ENCODE measurements around the gene NCLN. TPM values are rescaled to one million over a fixed set of nuclear protein-coding genes. Genes with fewer than 3 reads are reported as not detected.
"Not testable (repeated sequence)": the region's sequence is repeated elsewhere in the genome, so short reads cannot be mapped to it uniquely, and the experiment has no call there.

Gene NCLN
- total RNA-seq, 3 donors from 2014 or later, result 169 to 200 (median 177) TPM

DNA sequence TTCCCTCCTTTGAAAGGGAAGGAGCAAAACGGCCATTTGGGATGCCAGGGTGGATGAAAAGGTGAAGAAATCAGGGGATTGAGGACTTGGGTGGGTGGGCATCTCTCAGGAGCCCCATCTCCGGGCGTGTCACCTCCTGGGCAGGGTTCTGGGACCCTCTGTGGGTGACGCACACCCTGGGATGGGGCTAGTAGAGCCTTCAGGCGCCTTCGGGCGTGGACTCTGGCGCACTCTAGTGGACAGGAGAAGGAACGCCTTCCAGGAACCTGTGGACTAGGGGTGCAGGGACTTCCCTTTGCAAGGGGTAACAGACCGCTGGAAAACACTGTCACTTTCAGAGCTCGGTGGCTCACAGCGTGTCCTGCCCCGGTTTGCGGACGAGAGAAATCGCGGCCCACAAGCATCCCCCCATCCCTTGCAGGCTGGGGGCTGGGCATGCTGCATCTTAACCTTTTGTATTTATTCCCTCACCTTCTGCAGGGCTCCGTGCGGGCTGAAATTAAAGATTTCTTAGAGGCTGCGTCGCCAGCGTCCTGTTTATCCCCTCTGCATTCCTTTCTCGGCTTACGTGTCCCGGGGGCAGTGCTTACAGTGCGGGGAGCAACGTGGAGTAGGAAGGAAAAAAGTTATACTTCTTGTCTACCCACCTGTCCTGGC, 22.4 kb upstream of the NCLN start:
- Mint-ChIP-seq H3K4me1 (ENCODE audit: low read depth) (peaks cover 25% of the 10 kb centered on the region), H3K36me3 (ENCODE audit: insufficient read depth) (peaks cover 11% of the 10 kb centered on the region), H3K9me3 (peaks cover 5% of the 10 kb centered on the region), H3K4me3 (no peak overlapping the region), H3K27me3 (ENCODE audit: low read depth) (no peaks in the 10 kb centered on the region)
- peak; percentile 94 to 96 for ATAC-seq
- DNase-seq, result peak; percentile 71

- Mint-ChIP-seq H3K27me3 (ENCODE audit: low read depth) (no peaks in the 10 kb centered on the region), H3K4me3 (no peak overlapping the region), H3K4me1 (ENCODE audit: low read depth) (peaks cover 25% of the 10 kb centered on the region), H3K36me3 (ENCODE audit: insufficient read depth) (peaks cover 11% of the 10 kb centered on the region), H3K9me3 (peaks cover 5% of the 10 kb centered on the region)
- DNase-seq (no peak), ATAC-seq (no peak)
These were observed 21.8 kb upstream of the NCLN start for GRCh38 chr19:3163943-3164342.

DNA sequence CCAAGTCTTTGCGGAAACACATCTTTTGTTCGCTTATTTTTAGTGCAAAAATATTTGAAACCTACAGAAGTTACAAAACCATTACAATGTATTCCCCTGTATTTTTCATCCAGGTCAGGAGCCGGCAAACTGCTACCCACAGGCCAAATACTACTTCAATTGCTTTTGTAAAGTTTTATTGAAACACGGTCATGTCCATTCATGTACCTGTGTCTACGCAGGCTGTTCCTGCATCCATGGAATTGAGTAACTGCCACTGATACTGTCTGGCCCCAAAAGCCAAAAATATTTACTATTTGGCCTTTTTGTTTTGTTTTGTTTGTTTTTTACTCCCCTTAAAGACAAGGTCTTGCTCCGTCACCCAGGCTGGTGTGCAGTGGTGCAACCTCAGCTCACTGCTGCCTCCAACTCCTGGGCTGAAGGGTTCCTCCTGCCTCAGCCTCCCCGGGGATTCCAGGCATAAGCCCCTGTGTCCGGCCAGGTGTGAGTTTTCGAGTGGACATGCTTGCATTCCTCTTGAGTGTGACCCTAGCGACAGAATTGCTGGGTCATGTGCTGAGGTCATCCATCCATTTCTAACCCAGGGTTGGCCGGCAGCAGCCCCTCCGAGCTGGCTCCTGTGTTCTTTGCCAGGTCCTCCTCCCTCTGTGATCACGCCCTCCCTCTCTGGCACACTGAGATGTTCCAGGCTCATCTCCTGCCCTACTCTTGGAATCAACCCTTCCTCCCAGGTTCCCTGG, 18.0 kb upstream of the NCLN start:
- Mint-ChIP-seq H3K9me3 (no peaks in the 10 kb centered on the region), H3K36me3 (ENCODE audit: insufficient read depth) (peaks cover 4% of the 10 kb centered on the region), H3K27me3 (ENCODE audit: low read depth) (no peaks in the 10 kb centered on the region), H3K4me3 (no peak overlapping the region), H3K4me1 (ENCODE audit: low read depth) (peaks cover 30% of the 10 kb centered on the region)
- DNase-seq (no peak), ATAC-seq (no peak)

DNA sequence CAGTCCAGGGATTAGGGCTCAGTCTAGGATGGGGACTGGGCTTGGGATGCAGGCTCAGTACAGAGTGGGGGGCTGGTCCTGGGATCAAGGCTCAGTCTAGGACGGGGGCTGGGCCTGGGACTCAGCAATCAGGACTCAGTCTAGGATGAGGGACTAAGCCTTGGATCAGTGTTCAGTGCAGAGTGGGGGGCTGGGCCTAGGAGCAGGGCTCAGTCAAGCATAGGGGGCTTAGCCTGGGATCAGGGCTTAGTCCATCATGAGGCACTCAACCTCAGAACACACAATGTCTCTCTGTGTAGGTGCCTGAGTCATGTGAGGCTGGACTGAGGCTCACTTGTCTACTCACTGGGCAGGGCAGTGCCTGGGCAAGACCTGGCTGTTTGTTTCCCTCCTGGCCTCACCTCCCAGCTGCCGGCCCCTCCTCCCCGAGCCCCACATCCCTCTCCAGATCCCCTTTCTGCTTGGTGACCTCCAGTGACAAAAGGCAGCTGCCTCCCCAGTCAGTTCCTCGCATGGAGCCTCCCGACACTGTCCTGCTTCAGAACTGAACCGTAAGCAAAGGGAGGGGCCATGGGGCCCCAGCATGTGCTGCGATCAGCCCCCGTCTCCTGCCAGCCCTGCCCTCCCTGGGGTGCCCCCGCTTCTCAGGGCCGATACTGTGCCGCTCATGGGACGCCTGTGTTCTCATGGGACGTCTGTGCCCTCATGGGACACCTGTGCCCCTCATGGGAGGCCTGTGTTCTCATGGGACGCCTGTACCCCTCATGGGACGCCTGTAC, 13.6 kb upstream of the NCLN start:
- Mint-ChIP-seq H3K36me3 (ENCODE audit: insufficient read depth) (no peaks in the 10 kb centered on the region), H3K9me3 (no peaks in the 10 kb centered on the region), H3K4me3 (no peak overlapping the region), H3K27me3 (ENCODE audit: low read depth) (no peaks in the 10 kb centered on the region), H3K4me1 (ENCODE audit: low read depth) (peaks cover 28% of the 10 kb centered on the region)
- no peak for DNase-seq
- ATAC-seq, result no peak

GRCh38 chr19:3172673-3173000, 13.1 kb upstream of the NCLN start:
- peaks cover 31% of the 10 kb centered on the region for H3K4me1 Mint-ChIP-seq (ENCODE audit: low read depth)
- H3K9me3 Mint-ChIP-seq; H3K36me3 Mint-ChIP-seq (ENCODE audit: insufficient read depth); H3K27me3 Mint-ChIP-seq (ENCODE audit: low read depth); DNase-seq; H3K4me3 Mint-ChIP-seq; ATAC-seq: not testable (repeated sequence)

GRCh38 chr19:3175781-3176714, 9.7 kb upstream of the NCLN start:
- H3K4me3 Mint-ChIP-seq, result peak overlapping the region; percentile 17
- peaks cover 33% of the 10 kb centered on the region for H3K4me1 Mint-ChIP-seq (ENCODE audit: low read depth)
- H3K36me3 Mint-ChIP-seq (ENCODE audit: insufficient read depth), result no peaks in the 10 kb centered on the region
- H3K27me3 Mint-ChIP-seq (ENCODE audit: low read depth), result no peaks in the 10 kb centered on the region
- no peaks in the 10 kb centered on the region for H3K9me3 Mint-ChIP-seq
- ATAC-seq (no peak), DNase-seq (no peak)

- Mint-ChIP-seq H3K36me3 (ENCODE audit: insufficient read depth) (no peaks in the 10 kb centered on the region), H3K9me3 (no peaks in the 10 kb centered on the region), H3K4me1 (ENCODE audit: low read depth) (peaks cover 31% of the 10 kb centered on the region), H3K4me3 (peak overlapping the region; percentile 77), H3K27me3 (ENCODE audit: low read depth) (no peaks in the 10 kb centered on the region)
- DNase-seq, result peak; percentile 74
- peak; percentile 67 to 70 for ATAC-seq
These were observed 8.8 kb upstream of the NCLN start for GRCh38 chr19:3176715-3177501.

- DNase-seq (peak; percentile 49), ATAC-seq (peak; percentile 51 to 58)
- Mint-ChIP-seq H3K4me1 (ENCODE audit: low read depth) (peaks cover 38% of the 10 kb centered on the region), H3K27me3 (ENCODE audit: low read depth) (no peaks in the 10 kb centered on the region), H3K9me3 (no peaks in the 10 kb centered on the region), H3K4me3 (peak within 1 kb of the TSS; percentile 94), H3K36me3 (ENCODE audit: insufficient read depth) (no peaks in the 10 kb centered on the region)
These were observed 7.3 kb upstream of the NCLN start, which contains the start of gene S1PR4 for GRCh38 chr19:3178377-3178972. Gene S1PR4 (plus strand): TSS chr19:3178769. CDS start chr19:3178793, 24 bp downstream.

GRCh38 chr19:3178973-3179738, 6.6 kb upstream of the NCLN start:
- Mint-ChIP-seq H3K4me3 (peak overlapping the region; percentile 94), H3K27me3 (ENCODE audit: low read depth) (no peaks in the 10 kb centered on the region), H3K36me3 (ENCODE audit: insufficient read depth) (no peaks in the 10 kb centered on the region), H3K4me1 (ENCODE audit: low read depth) (peaks cover 45% of the 10 kb centered on the region), H3K9me3 (no peaks in the 10 kb centered on the region)
- DNase-seq, result no peak
- peak; percentile 12 to 20 for ATAC-seq

GRCh38 chr19:3179739-3180293, 5.9 kb upstream of the NCLN start:
- ATAC-seq (peak; percentile 29 to 44), DNase-seq (no peak)
- Mint-ChIP-seq H3K27me3 (ENCODE audit: low read depth) (no peaks in the 10 kb centered on the region), H3K4me1 (ENCODE audit: low read depth) (peaks cover 51% of the 10 kb centered on the region), H3K36me3 (ENCODE audit: insufficient read depth) (no peaks in the 10 kb centered on the region), H3K9me3 (no peaks in the 10 kb centered on the region), H3K4me3 (peak overlapping the region; percentile 94)

DNA sequence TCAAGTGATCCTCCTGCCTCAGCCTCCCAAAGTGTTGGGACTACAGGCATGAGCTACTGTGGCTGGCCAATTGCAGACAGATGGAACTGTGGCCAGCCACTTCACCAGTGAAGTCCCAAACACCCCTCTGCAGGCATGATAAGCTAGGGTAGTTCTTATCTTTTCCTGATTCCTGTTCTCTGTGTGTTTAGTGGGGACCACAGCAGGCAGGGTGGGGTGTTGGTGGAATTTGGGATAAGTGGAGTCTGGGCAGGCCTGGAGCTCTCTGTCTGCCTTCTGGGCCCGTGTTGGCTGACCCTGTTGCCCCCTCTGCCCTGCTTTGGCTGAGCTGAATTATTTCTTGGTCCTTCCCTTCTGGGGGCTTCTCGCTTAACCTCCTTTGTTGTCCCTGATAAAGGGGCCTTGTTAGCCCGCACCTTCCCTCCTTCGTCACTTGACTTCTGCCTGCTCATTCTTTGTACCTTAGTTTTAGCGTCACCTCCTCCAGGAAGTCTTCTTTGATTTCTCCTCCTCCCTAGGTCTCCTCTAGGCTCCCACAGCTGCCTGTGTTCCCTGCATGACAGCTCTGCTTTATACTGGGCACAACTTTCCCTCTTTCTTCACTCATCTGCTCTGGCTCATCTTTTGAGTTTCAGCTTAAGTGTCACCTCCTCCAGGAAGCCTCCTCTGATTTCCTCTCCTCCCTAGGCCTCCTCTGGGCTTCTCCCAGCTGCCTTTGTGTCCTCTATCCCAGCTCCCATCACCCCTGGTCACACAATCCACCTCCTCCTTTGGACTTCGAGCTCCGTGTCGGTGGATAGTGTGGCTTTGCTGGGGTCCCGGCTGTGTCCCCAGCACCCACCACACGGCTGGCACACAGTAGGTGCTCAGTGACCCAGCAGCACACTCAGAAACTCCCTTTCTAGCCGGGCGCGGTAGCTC, 1.7 kb upstream of the NCLN start:
- Mint-ChIP-seq H3K27me3 (ENCODE audit: low read depth) (no peaks in the 10 kb centered on the region), H3K36me3 (ENCODE audit: insufficient read depth) (peaks cover 5% of the 10 kb centered on the region), H3K4me1 (ENCODE audit: low read depth) (peaks cover 60% of the 10 kb centered on the region), H3K4me3 (peak overlapping the region; percentile 91), H3K9me3 (no peaks in the 10 kb centered on the region)
- DNase-seq (no peak), ATAC-seq (no peak)
